NCI-H2196 (cell line): Measurements from ENCODE around the gene LYPD6B.
A peak's percentile ranks its signal among the peaks of the same experiment; 100 is the strongest.

Experiments
- DNase-seq: peaks from one replicate; lab custom pipeline; 2025; ENCODE audit not compliant: unreplicated experiment; lab: John Stamatoyannopoulos, UW

LYPD6B gene

GRCh38 chr2:149156971-149157740, 118.7 kb downstream of the LYPD6B start:
- DNase-seq, result no peak

- DNase-seq, result no peak
These were observed 120.5 kb downstream of the LYPD6B start for GRCh38 chr2:149158957-149159356.

GRCh38 chr2:149160195-149160594, 121.7 kb downstream of the LYPD6B start:
- no peak for DNase-seq

- DNase-seq, result no peak
These were observed 122.3 kb downstream of the LYPD6B start for GRCh38 chr2:149160701-149161217.

- no peak for DNase-seq
These were observed 123.2 kb downstream of the LYPD6B start for GRCh38 chr2:149161481-149162225.

GRCh38 chr2:149164296-149164695, 125.8 kb downstream of the LYPD6B start:
- no peak for DNase-seq

- no peak for DNase-seq
These were observed 126.3 kb downstream of the LYPD6B start for GRCh38 chr2:149164827-149165226.

- DNase-seq, result no peak
These were observed 128.7 kb downstream of the LYPD6B start for GRCh38 chr2:149167001-149167780.

GRCh38 chr2:149167941-149168340, 129.4 kb downstream of the LYPD6B start:
- no peak for DNase-seq

GRCh38 chr2:149169656-149170055, 131.2 kb downstream of the LYPD6B start:
- peak; percentile 3 for DNase-seq

- no peak for DNase-seq
These were observed 131.7 kb downstream of the LYPD6B start for GRCh38 chr2:149170156-149170555.

GRCh38 chr2:149170911-149171310, 132.4 kb downstream of the LYPD6B start:
- no peak for DNase-seq

GRCh38 chr2:149173220-149173619, 134.7 kb downstream of the LYPD6B start:
- no peak for DNase-seq

- no peak for DNase-seq
These were observed 137.5 kb downstream of the LYPD6B start for GRCh38 chr2:149175956-149176355.

GRCh38 chr2:149178612-149179011, 140.1 kb downstream of the LYPD6B start:
- DNase-seq, result no peak

- DNase-seq, result no peak
These were observed 141.9 kb downstream of the LYPD6B start for GRCh38 chr2:149180226-149180875.

GRCh38 chr2:149183187-149183586, 144.7 kb downstream of the LYPD6B start:
- no peak for DNase-seq

- DNase-seq, result no peak
These were observed 146.5 kb downstream of the LYPD6B start for GRCh38 chr2:149184991-149185390.

- no peak for DNase-seq
These were observed 147.5 kb downstream of the LYPD6B start for GRCh38 chr2:149185942-149186490.

- no peak for DNase-seq
These were observed 148.6 kb downstream of the LYPD6B start for GRCh38 chr2:149187057-149187456.

- no peak for DNase-seq
These were observed 149.8 kb downstream of the LYPD6B start for GRCh38 chr2:149188291-149188690.
